Measurements from ENCODE around the gene DMD. TPM values are rescaled to one million over a fixed set of nuclear protein-coding genes. Genes with fewer than 3 reads are reported as not detected.

DMD gene
- total and polyA plus RNA-seq, 2 experiments from 2014 or later, result 1.5 to 2.0 TPM

- H3K9me2 ChIP-seq (ENCODE audit: insufficient read depth), result no peaks in the 10 kb centered on the region
- no peak overlapping the region for H3K27ac ChIP-seq
- 84 to 91% methylated on average over 4 of the region's 4 CpGs for WGBS, 2 experiments (ENCODE audit: low coverage in 1 of 2, low lambda C conversion rate in 2 of 2, missing lambda C conversion rate in 2 of 2)
- in situ Hi-C loops (cut with MboI), result no loop called here
- no peak for TF ChIP-seq EZH2 (IDR thresholded peaks at IDR 0.05; ENCODE audit: insufficient read depth, poor library complexity, severe bottlenecking)
- no peak for TF ChIP-seq EZH2phosphoT487 (IDR thresholded peaks at IDR 0.05; ENCODE audit: insufficient read depth, low read depth)
- H3K9ac ChIP-seq, result no peak overlapping the region
- no peaks in the 10 kb centered on the region for H3K36me3 ChIP-seq (ENCODE audit: low read depth)
- H3K4me1 ChIP-seq (ENCODE audit: insufficient read depth), result no peaks in the 10 kb centered on the region
- H3K27me3 ChIP-seq (replicated peaks; ENCODE audit: insufficient read depth), result no peaks in the 10 kb centered on the region
- no peaks in the 10 kb centered on the region for H3K9me3 ChIP-seq (ENCODE audit: low read depth)
- no peaks in the 10 kb centered on the region for H4K20me1 ChIP-seq (ENCODE audit: insufficient read depth)
- no peak overlapping the region for H3K4me2 ChIP-seq (ENCODE audit: unreplicated experiment)
- no peak for DNase-seq
- H2AFZ ChIP-seq, result no peak overlapping the region
- H3F3A ChIP-seq (ENCODE audit: insufficient read depth), result no peaks in the 10 kb centered on the region
- no peaks in the 10 kb centered on the region for H3K79me2 ChIP-seq (ENCODE audit: insufficient read depth)
- no peak overlapping the region for H3K4me3 ChIP-seq
These were observed 1938.9 kb downstream of the DMD start for GRCh38 chrX:31272472-31272775.

- Histone ChIP-seq H3K9ac (no peak overlapping the region), H3F3A (ENCODE audit: insufficient read depth) (no peaks in the 10 kb centered on the region), H3K27ac (no peak overlapping the region), H3K36me3 (ENCODE audit: low read depth) (no peaks in the 10 kb centered on the region), H3K9me2 (ENCODE audit: insufficient read depth) (no peaks in the 10 kb centered on the region), H4K20me1 (ENCODE audit: insufficient read depth) (no peaks in the 10 kb centered on the region), H3K27me3 (replicated peaks; ENCODE audit: insufficient read depth) (no peaks in the 10 kb centered on the region), H2AFZ (no peak overlapping the region), H3K4me1 (ENCODE audit: insufficient read depth) (no peaks in the 10 kb centered on the region), H3K9me3 (ENCODE audit: low read depth) (no peaks in the 10 kb centered on the region), H3K4me2 (ENCODE audit: unreplicated experiment) (no peak overlapping the region), H3K79me2 (ENCODE audit: insufficient read depth) (no peaks in the 10 kb centered on the region), H3K4me3 (no peak overlapping the region)
- TF ChIP-seq EZH2phosphoT487 (IDR thresholded peaks at IDR 0.05; ENCODE audit: insufficient read depth, low read depth) (no peak), EZH2 (IDR thresholded peaks at IDR 0.05; ENCODE audit: insufficient read depth, poor library complexity, severe bottlenecking) (no peak)
- in situ Hi-C loops (cut with MboI), result no loop called here
- 87 to 88% methylated on average over 7 of the region's 7 CpGs for WGBS, 2 experiments (ENCODE audit: low coverage in 1 of 2, low lambda C conversion rate in 2 of 2, missing lambda C conversion rate in 2 of 2)
- peak; percentile 21 for DNase-seq
These were observed 1939.5 kb downstream of the DMD start for GRCh38 chrX:31271615-31272471.

- 62 to 72% methylated on average over 3 of the region's 3 CpGs for WGBS, 2 experiments (ENCODE audit: low coverage in 1 of 2, low lambda C conversion rate in 2 of 2, missing lambda C conversion rate in 2 of 2)
- no peak for DNase-seq
- no peaks in the 10 kb centered on the region for H3K27me3 ChIP-seq (replicated peaks; ENCODE audit: insufficient read depth)
- no peak overlapping the region for H3K4me3 ChIP-seq
- H3K79me2 ChIP-seq (ENCODE audit: insufficient read depth), result no peaks in the 10 kb centered on the region
- no peak overlapping the region for H3K9ac ChIP-seq
- H3F3A ChIP-seq (ENCODE audit: insufficient read depth), result no peaks in the 10 kb centered on the region
- no peak overlapping the region for H3K4me2 ChIP-seq (ENCODE audit: unreplicated experiment)
- in situ Hi-C loops (cut with MboI), result no loop called here
- TF ChIP-seq EZH2 (IDR thresholded peaks at IDR 0.05; ENCODE audit: insufficient read depth, poor library complexity, severe bottlenecking) (no peak), EZH2phosphoT487 (IDR thresholded peaks at IDR 0.05; ENCODE audit: insufficient read depth, low read depth) (no peak)
- no peaks in the 10 kb centered on the region for H3K4me1 ChIP-seq (ENCODE audit: insufficient read depth)
- H4K20me1 ChIP-seq (ENCODE audit: insufficient read depth), result no peaks in the 10 kb centered on the region
- H2AFZ ChIP-seq, result no peak overlapping the region
- H3K27ac ChIP-seq, result no peak overlapping the region
- H3K9me3 ChIP-seq (ENCODE audit: low read depth), result no peaks in the 10 kb centered on the region
- no peaks in the 10 kb centered on the region for H3K9me2 ChIP-seq (ENCODE audit: insufficient read depth)
- no peaks in the 10 kb centered on the region for H3K36me3 ChIP-seq (ENCODE audit: low read depth)
These were observed 1941.4 kb downstream of the DMD start for GRCh38 chrX:31269914-31270313.

- no peaks in the 10 kb centered on the region for H3K79me2 ChIP-seq (ENCODE audit: insufficient read depth)
- no peak for DNase-seq
- in situ Hi-C loops (cut with MboI), result no loop called here
- no peaks in the 10 kb centered on the region for H3K9me3 ChIP-seq (ENCODE audit: low read depth)
- no peaks in the 10 kb centered on the region for H3K4me1 ChIP-seq (ENCODE audit: insufficient read depth)
- no peaks in the 10 kb centered on the region for H4K20me1 ChIP-seq (ENCODE audit: insufficient read depth)
- H3K27me3 ChIP-seq (replicated peaks; ENCODE audit: insufficient read depth), result no peaks in the 10 kb centered on the region
- no peaks in the 10 kb centered on the region for H3K9me2 ChIP-seq (ENCODE audit: insufficient read depth)
- H3K9ac ChIP-seq, result no peak overlapping the region
- H3K27ac ChIP-seq, result no peak overlapping the region
- 69% methylated on average over 4 of the region's 4 CpGs for WGBS, 2 experiments (ENCODE audit: low coverage in 1 of 2, low lambda C conversion rate in 2 of 2, missing lambda C conversion rate in 2 of 2)
- no peaks in the 10 kb centered on the region for H3F3A ChIP-seq (ENCODE audit: insufficient read depth)
- H3K36me3 ChIP-seq (ENCODE audit: low read depth), result no peaks in the 10 kb centered on the region
- H3K4me2 ChIP-seq (ENCODE audit: unreplicated experiment), result no peak overlapping the region
- H3K4me3 ChIP-seq, result no peak overlapping the region
- H2AFZ ChIP-seq, result no peak overlapping the region
- TF ChIP-seq EZH2 (IDR thresholded peaks at IDR 0.05; ENCODE audit: insufficient read depth, poor library complexity, severe bottlenecking) (no peak), EZH2phosphoT487 (IDR thresholded peaks at IDR 0.05; ENCODE audit: insufficient read depth, low read depth) (no peak)
These were observed 1943.0 kb downstream of the DMD start for GRCh38 chrX:31268359-31268758.

Measured in GM23248 (cell line).